Effector CD8-positive, alpha-beta T cell (primary cell): ENCODE data around the gene ZNF41.
"Not testable (repeated sequence)": the region's sequence is repeated elsewhere in the genome, so short reads cannot be mapped to it uniquely, and the experiment has no call there.

Source experiments
- DNase-seq: peaks from one replicate; lab custom pipeline; 2025; lab: John Stamatoyannopoulos, UW

ZNF41 gene

DNA sequence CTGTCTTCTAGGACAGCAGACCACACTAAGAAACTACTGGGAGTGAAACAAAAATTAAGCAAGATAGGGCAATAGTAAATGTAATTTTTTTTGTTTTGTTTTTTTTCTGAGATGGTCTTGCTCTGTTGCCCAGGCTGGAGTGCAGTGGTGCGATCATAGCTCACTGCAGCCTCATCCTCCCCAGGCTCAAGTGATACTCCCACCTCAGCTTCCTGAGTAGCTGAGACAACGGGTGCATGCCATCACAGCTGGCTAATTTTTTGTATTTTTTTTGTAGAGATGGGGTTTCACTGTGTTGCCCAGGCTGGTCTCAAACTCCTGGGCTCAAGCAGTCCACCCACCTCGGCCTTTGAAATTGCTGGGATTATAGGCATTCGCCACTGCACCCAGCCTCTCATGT is 9.1 kb upstream of the ZNF41 start:
- not testable (repeated sequence) for DNase-seq

DNA sequence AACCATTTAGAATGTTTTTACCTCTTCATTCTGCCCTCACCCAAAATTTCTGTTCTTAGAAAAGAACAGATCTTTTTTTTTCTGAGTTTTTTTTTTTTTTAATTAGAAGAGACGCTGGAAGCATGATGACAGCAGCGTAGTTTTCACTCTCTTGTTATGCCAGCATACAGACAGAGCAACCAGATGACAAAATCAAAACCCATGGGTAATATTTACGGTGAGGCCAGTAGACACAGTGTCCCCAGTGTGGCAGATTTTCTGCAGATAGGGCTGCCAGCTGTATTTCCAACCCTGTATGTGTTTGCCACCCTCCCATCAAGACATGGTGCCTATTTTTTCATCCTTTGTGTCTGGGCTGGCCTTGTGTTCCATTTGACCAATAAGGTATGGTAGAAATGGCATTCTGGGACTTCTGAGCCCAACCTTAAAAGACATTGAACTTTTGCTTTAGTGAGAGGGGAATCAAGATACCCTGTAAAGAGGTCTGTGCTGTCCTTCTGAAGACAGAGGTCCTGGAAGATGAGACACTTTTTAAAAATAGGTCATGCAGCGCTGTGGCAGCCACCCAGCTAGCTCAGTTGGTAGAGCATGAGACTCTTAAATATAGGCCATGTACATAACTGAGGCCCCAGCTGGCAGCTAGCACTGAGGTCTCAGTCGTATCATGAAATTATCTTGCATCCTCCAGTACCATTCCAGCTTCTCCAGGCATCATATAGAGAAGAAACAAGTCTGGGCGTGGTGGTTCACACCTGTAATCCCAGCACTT is 6.7 kb upstream of the ZNF41 start:
- no peak for DNase-seq

DNA sequence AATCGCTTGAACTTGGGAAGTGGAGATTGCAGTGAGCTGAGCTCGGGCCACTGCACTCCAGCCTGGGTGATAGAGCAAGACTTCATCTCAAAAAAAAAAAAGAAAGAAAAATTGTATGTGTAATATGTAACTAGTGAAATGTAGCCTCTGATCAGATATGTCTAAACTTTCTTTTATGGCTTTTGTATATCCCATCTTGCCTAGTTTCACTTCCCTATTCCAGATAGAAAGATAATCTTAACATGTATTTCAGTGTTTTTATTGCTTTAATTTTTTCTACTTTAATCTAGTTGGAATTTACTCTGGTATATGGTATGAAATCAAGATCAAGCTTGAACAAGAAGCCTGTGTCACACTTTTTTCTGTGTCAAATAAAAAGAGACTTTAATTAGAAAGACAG is 1.9 kb upstream of the ZNF41 start:
- no peak for DNase-seq

DNA sequence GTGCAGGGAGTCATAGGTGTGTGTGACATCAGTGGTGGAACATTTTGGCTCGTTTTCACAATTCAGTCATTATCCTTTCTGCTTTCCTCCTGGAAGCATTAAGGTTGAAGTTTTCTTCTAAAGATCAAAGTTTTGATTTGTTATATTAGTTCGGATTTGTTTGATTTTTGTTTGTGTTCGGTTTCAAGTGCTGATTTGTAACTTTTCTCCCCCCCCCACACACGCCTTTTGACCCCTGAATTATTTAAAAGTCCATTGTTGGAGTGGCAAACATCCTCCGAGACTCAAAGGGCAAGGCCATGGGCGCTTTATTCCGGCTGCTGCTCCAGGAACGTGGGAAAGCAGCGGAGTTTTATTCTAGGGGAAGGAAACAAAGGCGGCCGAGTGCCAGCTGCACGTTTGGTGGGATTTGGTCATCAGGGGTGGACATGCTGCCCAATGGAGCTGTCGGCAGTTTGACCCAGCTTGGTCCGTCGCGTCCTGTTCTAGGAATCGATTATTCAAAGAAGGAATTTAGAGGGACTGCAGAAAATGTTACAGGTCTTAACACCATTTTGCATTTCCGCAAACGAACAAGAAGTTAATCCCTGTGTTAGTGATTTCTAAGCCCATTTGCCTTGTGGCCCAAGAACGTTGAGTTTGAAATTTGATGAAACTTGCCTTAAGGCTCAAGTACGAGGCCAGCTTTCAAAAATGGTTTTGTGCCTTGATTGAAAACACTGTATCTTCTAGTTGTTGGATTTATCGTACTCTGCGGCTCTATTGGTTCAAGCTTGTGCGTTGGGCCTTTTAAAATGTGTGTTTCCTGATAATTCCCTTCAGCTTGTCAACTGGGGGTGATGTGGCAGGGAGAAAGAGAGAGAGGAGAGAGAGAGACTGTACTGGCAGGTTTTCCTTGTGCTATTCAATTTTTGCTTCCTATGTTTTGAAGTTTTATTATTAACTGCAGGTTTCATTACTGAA is 565 bp upstream of the ZNF41 start:
- no peak for DNase-seq

DNA sequence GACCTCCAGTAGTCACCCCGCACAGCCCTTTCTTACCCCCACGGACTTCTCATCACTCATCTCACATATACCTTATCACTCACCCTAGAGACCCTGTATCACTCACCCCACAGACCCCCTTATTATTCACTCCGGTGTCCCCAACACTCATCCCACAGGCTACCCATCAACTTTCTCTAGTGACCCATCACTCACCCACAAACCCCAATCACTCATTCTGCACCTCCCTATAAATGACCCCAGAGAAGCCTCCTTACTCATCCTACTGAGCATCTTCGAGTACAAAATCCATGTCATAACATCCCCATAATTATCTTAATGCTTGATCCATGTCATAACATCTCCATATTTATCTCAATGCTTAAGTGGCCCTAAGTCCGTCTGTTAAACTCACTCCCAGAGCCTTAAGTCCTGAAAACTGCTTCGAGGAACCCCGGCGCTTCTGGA is 934 bp downstream of the ZNF41 start:
- no peak for DNase-seq

DNA sequence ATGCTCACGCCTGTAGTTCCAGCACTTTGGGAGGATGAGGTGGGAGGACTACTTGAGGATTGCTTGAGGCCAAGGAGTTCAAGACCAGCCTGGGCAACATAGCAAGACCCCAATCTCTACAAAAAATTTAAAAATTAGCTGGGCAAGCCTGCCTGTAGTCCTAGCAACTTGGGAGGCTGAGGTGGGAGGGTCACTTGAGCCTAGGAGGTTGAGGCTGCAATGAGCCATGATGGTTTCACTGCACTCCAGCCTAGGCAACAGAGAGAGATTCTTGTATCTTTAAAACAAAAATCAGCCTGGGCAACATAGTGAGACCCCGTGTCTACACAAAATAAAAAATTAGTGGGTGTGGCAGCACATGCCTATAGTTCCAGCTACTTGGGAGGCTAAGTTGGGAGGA is 1.9 kb downstream of the ZNF41 start:
- no peak for DNase-seq

DNA sequence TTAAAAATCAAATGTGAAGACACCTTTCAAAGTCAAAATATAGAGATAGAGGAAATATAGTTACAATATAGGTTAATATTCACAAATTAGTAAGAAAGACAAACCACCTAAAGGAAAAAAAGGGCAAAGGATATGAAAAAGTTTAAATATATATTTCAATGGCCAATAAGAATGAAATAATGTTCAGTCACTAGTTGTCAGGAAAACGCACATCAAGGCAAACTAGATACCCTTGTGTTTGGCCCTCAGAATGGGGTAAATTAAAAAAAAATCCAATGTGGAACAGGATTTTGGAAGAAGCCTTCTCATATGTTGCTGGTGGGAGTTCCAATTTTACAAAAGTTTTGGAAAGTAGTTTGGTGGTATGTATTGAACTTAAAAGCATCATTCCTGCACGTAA is 2.4 kb downstream of the ZNF41 start:
- DNase-seq = no peak

DNA sequence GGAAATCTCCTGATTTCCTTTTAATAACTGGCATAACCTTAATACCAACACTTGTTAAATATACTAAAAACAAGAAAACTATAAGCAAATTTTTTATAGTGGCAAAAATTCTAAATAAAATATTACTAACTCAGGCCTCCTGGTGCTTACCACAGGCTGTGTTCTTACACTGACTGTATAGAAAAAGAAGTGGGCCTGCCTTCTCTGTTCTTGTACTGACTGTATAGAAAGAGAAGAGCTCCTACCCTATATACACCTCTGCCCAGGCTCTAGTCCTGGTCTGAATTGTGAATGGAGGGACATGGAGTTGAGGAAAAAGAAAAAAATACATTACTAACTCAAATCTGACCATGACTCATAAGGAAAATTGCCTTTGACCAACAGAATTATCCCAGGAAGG is 7.5 kb downstream of the ZNF41 start:
- no peak for DNase-seq

DNA sequence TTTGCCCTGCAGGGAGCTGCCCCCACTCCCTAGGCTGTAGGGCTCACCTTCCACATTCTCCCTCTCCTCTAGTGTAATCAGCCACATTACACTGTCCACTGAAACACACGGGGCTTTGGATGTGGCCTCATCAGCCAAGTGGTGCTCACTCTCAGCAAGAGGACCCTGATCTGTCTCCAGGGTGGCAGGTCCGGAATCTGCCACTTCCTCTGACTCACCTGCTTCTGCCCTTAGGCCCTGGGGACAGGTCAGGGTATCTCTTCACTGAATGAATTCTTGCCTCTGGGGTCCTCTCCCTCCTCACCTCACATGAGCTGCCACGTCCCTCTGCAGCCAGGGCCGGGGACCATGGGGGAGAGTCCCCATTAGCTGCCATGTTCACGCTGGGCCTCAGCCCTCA is 15.9 kb downstream of the ZNF41 start:
- DNase-seq = no peak

DNA sequence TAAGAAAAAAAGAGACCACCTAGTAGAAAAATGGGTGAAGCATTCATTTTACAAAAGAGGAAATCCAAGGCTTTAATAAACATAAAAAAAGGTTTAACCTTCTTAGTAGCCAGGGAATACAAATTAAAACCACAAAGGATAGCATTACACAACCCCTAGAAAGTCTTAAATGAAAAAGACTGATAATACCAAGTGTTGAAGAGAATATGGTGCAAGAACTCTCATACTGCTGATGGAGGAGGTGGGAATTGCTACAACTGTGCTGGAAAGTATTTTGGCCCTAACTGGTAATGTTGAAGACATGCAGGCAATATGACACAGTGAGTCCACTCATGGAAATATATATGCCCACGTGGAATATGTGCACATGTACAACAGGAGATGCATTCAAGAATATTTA is 22.5 kb downstream of the ZNF41 start:
- no peak for DNase-seq

DNA sequence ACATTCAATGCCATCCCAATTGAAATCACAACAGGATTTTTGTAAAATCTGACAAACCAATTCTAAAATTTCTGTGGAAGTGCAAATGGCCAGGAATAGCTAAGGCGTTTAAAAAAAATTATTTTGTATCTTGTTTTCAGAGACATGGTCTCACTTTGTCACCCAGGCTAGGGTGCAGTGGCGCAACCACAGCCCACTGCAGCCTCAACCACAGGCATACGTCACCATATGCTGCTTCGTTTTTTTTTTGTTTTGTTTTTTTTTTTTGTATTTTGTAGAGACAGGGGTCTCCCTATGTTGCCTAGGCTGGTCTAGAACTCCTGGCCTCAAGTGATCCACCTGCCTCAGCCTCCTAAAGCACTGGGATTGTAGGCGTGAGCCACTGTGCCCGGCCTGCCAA is 24.5 kb downstream of the ZNF41 start:
- DNase-seq = peak; percentile 2

DNA sequence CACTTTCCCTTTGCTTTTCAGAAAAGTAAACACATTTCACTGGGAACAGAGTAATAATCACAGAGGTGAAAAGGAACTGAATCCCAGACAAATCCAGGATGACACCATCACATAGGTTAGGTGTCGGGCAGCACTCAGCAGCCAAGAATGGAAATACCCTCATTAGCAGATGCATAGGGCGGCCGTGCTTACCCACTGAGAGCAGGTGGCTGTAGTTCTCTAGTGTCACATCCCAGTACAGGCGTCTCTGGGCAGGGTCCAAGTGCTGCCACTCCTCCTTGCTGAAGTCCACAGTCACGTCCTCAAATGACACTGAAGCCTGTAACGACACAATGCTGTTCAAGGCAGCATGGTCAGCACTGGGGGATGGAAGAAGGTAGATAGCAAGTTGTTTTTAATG is 26.9 kb downstream of the ZNF41 start:
- DNase-seq = no peak

DNA sequence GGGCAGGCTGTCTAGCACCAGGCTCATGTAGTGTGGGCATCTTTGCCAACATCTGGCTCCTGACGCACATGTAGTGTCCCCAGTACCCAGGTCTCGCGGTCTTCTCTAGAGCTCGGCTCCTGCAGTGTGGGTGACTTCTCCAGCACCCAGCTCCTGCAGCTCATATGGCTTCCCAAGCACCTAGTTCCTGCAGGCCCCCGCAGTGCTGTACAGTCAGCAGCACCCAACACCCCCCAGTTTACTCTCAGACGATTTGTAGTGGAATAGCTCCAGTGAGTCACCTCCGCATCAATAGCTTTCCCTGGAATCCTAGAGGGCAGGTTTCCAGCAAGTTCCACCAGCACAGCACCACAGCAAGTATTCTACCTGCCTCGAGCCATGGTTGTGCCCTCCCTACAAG is 30.9 kb downstream of the ZNF41 start:
- DNase-seq = no peak

DNA sequence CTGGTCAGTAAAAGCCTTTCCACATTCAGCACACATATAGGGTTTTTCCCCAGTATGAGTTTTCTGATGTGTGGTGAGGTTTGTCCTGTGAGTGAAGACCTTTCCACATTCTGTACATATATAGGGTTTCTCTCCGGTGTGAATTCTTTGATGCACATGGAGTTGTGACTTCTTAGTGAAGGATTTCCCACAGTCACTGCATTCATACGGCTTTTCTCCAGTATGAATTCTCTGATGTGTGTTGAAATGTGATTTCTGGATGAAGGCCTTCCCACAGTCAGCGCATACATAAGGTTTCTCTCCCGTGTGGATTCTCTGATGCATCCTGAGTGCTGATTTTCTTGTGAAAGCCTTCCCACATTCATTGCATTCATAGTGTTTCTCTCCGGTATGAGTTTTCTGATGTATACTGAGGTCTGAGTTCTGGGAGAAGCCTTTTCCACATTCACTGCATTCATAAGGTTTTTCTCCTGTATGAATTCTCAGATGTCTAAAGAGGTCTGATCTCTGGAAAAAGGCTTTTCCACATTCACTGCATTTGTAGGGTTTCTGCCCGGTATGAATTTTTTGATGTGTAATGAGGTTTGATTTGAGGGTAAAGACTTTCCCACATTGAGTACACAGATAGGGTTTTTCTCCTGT is 34.7 kb downstream of the ZNF41 start:
- DNase-seq = no peak

DNA sequence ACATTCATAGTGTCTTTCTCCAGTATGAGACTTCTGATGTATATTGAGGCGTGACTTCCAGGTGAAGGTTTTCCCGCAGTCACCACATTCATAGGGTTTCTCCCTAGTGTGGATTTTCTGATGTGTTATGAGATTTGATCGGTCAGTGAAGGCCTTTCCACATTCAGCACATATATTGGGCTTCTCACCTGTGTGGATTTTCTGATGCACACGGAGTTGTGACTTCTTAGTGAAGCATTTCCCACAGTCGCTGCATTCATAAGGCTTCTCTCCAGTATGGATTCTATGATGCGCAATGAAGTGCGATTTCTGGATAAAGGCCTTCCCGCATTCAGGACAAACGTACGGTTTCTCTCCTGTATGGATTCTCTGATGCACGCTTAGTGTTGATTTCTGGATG is 35.4 kb downstream of the ZNF41 start:
- no peak for DNase-seq

DNA sequence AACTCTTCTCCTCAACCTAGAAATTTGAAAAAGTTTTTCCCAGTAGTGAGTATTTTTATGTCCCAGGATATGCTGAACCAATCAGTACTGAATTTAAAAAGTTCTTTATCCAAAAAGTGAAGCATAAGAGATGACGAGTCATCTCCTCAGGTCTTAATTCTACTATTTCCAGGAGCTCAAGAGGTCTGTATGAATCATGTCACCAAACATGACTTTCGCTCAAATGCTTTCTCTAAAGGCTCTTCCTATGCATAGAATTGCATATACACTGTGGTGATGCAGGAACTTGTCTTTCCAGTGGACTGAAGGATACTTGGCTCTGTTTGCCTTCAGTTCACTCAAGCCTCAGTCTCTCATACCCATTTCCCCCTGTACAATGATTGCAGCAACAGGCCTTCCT is 36.1 kb downstream of the ZNF41 start:
- no peak for DNase-seq

DNA sequence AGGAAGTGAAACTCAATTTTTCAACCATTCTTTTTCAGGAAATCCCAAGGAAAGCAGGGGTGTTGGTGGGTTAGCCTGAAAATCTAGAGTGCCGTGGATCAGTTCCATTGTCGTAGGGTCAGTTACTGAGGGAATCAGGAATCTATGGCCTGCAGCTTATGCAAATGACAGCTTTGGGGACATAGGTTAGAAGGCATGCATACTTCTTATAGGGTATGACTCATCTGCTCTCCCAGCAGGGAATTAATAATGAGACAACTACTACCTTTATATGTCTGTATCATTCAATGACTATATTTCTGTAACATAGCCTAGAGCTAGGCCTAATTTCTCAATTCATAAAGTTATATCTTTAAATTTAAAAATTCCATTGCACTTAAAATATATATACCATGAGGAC is 36.6 kb downstream of the ZNF41 start:
- DNase-seq = no peak

DNA sequence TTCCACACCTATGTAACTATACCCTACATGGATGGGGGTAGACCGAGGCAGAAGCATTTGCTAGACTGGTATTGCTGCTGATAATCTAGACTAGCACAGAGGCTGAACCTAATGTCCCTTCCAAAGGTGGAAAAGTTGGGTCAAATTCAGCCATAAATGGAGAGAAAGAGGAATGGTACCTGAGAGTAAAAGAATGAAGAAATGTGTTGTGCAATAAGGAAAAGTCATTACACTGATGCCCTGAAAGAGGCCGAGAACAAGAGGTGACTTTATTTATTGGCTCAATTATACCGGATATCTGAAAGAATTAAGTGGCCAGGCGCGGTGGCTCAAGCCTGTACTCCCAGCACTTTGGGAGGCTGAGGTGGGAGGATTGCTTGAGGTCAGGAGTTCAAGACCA is 52.1 kb downstream of the ZNF41 start:
- no peak for DNase-seq

DNA sequence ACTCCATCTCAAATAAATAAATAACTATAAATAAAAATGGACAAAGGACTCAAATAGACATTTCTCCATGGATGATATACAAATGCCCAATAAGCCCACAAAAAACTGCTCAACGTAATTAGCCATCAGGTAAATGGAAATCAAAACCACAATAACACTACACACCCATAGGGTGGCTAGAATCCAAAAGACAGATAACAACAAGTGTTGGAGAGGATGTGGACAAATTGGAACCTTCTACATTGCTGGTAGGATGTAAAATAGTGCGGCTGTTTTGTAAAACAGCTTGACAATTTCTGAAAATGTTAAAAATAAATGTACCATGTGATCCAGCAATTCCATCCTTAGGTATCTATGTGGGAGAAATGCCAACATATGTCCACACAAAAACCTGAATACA is 60.6 kb downstream of the ZNF41 start:
- DNase-seq = no peak

DNA sequence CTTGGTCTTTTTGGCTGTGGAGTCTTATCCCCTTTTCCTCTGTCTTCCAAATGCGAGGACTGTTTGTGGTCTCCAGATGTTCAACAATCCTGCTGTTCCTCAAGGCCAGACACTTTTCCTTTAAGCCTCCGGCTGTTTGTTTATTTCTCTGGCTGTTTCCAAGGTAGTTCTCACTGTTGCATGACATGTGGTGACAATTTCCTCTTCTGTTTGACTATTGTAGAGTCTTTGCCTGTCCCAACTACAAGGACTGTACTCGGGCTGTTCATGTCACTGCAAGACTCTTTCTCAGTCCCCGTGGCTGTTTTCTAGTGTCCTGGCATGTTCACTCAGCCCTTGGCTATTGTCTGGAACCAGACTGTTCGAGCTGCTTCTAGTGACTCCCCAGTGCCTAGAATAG is 62.1 kb downstream of the ZNF41 start:
- DNase-seq = no peak

DNA sequence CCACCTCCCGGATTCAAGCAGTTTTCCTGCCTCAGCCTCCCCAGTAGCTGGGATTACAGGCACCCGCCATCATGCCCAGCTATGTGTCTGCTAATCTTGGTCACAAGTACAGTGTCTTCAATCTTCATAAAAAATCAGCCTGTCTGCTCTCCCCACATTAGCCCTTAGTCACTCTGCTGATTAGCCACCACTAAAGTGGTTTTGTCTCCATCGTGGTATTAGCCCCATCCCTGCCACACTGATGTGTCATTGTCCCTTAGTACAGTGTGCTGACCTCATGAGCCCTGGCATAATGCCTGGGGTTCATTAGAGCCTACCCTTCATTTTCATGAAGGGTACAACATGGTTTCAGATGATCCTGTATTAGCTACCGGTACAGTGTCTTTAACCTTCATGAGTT is 62.8 kb downstream of the ZNF41 start:
- DNase-seq = no peak

DNA sequence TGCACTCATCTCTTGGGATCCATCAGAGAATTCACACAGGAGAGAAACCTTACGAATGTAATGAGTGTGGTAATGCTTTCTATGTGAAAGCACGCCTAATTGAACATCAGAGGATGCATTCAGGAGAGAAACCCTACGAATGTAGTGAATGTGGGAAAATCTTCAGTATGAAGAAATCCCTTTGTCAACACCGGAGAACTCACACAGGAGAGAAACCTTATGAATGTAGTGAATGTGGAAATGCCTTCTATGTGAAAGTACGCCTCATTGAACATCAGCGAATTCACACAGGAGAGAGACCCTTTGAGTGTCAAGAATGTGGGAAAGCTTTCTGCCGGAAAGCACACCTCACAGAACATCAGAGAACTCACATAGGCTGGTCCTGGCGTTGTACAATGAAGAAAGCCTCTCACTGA is 69.8 kb downstream of the ZNF41 start:
- no peak for DNase-seq
